ENCODE measurements around the gene HLA-DPB1.

DNA sequence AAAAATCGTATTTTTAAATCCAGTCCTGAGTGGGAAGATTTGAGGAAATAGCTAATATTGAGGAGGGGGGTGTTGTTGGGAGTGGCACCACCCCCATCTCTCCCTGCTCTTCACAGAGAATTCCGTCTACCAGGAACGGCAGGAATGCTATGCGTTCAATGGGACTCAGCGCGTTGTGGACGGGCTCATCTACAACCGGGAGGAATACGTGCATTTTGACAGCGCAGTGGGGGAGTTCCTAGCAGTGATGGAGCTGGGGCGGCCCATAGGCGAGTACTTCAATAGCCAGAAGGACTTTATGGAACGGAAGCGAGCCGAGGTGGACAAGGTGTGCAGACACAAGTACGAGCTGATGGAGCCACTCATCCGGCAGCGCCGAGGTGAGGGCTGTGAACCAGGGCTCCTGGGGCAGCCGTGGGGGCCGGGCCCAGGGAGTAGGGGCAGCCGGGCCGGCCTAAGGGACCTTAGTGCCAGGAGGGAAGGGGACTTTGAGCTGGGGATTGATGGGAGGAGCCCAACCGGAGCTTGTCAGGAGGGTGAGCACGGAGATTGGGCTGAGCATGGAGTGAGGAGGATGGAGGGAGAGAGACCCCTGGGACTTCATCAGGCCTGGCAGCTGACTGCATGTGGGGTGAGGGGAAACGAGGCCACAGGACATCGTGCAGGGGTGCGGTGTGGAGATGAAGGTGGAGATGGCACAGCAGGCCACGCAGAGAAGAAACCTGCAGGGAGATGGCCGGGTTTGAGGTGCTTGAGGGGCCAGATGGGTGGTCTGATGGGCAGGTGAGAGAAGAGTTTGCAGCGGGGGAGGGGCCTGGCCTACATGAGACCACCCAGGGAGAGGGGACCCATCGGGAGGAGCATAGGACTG lies 41.3 kb downstream of the HLA-DPB1 start:
- TF ChIP-seq, protein P1, sequence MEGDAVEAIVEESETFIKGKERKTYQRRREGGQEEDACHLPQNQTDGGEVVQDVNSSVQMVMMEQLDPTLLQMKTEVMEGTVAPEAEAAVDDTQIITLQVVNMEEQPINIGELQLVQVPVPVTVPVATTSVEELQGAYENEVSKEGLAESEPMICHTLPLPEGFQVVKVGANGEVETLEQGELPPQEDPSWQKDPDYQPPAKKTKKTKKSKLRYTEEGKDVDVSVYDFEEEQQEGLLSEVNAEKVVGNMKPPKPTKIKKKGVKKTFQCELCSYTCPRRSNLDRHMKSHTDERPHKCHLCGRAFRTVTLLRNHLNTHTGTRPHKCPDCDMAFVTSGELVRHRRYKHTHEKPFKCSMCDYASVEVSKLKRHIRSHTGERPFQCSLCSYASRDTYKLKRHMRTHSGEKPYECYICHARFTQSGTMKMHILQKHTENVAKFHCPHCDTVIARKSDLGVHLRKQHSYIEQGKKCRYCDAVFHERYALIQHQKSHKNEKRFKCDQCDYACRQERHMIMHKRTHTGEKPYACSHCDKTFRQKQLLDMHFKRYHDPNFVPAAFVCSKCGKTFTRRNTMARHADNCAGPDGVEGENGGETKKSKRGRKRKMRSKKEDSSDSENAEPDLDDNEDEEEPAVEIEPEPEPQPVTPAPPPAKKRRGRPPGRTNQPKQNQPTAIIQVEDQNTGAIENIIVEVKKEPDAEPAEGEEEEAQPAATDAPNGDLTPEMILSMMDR (IDR thresholded peaks at IDR 0.05), result no peak
- TF ChIP-seq POLR2A (IDR thresholded peaks at IDR 0.05), result no peak

Data from sigmoid colon (tissue), 3 donors.